Body of pancreas (tissue), 4 donors: Measurements from ENCODE around the gene SESN3. TPM values are rescaled to one million over a fixed set of nuclear protein-coding genes. Genes with fewer than 3 reads are reported as not detected.
"Not testable (repeated sequence)": the region's sequence is repeated elsewhere in the genome, so short reads cannot be mapped to it uniquely, and the experiment has no call there.

Source experiments
- ATAC-seq: fragments of 150-250 bp; one replicate; pipeline ENCODE4 v1.9.1; 2016
- DNase-seq, 4 donors: peaks; one replicate each; pipeline ENCODE4 v3.0.0-alpha.2; 2019
- H3K27ac ChIP-seq, 4 donors: fragments of 200-600 bp; sonication (generic); 1 replicate in 3 of 4; 2 replicates in 1 of 4; pipeline versions ENCODE4 v1.5.1 to v1.6.1; 2016 to 2019; ENCODE audit warnings: mild to moderate bottlenecking in 1 of 4, mixed read lengths in 1 of 4, moderate library complexity in 1 of 4
- H3K27me3 ChIP-seq, 2 donors: fragments of 200-600 bp; sonication (generic); one replicate each; pipeline ENCODE4 v1.6.0; 2016; ENCODE audit warnings: mild to moderate bottlenecking in 1 of 2
- H3K36me3 ChIP-seq, 2 donors: fragments of 200-600 bp; sonication (generic); replicated peaks in 1 of 2; 2 replicates each; pipeline ENCODE4 v1.5.1; 2016; ENCODE audit warnings: low read depth in 2 of 2; ENCODE audit not compliant: insufficient read depth in 1 of 2
- H3K4me1 ChIP-seq: fragments of 200-600 bp; sonication (generic); one replicate; pipeline ENCODE4 v1.6.0; 2016
- H3K4me3 ChIP-seq, 2 donors: fragments of 200-600 bp; sonication (generic); 1 replicate in 1 of 2; 2 replicates in 1 of 2; pipeline ENCODE4 v1.5.1; 2016 to 2019
- H3K9me3 ChIP-seq, 3 donors: fragments of 200-600 bp; sonication (generic); 1 replicate in 2 of 3; 2 replicates in 1 of 3; pipeline ENCODE4 v1.5.1; 2016
- POLR2A ChIP-seq, 3 donors: fragments of 450-650 bp; IDR thresholded peaks; one replicate each; pipeline ENCODE4 v1.6.1; 2016; ENCODE audit warnings: antibody characterized with exemption in 3 of 3, mild to moderate bottlenecking in 2 of 3
- WGBS, 2 donors: methylation state at CpG; one replicate each; pipeline ENCODE4 v1.1.5; 2017; 5-methylcytosine and 5-hydroxymethylcytosine counted together
- intact Hi-C: fragments of 100-400 bp; cut with DNase I; formaldehyde crosslinking; loops from one replicate; pipeline ENCODE4 v1.15.1; 2023
- total RNA-seq, 2 donors: library from RNA; depleted of rRNA; stranded (reverse); fragments of >200 nt; gene quantifications; one replicate each; pipeline ENCODE4 v1.1.0, GENCODE V29; 2016
- TF ChIP-seq, protein P1 (sequence below), 7 experiments: fragments of 450-650 bp in 4 of 7; fragments of 200-600 bp in 3 of 7; sonication (generic) in 3 of 7; IDR thresholded peaks; one replicate each; pipeline ENCODE4 v1.5.1; 2016 to 2019; ENCODE audit warnings: antibody characterized with exemption in 7 of 7

The SESN3 gene
- total RNA-seq, 2 donors from 2014 or later = 9.6 to 11.4 TPM

DNA sequence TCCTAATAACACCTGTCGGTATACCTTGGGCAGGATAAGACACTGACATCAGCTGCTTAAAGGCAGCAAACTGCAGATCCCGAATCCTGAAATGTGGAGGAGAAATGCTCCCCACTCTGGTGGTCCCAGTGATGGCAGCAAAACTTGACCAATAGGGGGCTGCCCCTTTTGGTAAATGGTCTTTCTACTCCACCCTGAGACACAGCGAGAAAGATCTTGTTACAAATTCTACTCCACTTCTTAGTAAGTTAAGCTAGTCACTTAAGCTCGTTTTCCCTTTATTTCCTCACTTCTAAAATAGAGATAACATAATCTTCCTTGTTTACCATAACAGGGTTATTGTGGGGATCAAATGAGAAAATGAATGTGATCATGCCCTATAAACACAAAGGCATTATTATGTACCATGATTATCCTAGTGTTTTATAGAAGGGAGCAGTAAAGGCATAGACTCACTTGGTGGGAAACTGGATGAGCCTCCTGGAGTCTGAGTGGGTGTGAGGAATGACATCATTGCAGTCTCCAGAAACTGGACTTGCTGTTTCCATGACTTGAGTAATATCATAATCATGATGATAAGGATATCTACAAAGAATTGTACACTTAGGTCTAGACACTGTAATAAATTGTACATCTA lies 90.5 kb downstream of the SESN3 start:
- TF ChIP-seq, protein P1, sequence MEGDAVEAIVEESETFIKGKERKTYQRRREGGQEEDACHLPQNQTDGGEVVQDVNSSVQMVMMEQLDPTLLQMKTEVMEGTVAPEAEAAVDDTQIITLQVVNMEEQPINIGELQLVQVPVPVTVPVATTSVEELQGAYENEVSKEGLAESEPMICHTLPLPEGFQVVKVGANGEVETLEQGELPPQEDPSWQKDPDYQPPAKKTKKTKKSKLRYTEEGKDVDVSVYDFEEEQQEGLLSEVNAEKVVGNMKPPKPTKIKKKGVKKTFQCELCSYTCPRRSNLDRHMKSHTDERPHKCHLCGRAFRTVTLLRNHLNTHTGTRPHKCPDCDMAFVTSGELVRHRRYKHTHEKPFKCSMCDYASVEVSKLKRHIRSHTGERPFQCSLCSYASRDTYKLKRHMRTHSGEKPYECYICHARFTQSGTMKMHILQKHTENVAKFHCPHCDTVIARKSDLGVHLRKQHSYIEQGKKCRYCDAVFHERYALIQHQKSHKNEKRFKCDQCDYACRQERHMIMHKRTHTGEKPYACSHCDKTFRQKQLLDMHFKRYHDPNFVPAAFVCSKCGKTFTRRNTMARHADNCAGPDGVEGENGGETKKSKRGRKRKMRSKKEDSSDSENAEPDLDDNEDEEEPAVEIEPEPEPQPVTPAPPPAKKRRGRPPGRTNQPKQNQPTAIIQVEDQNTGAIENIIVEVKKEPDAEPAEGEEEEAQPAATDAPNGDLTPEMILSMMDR (IDR thresholded peaks at IDR 0.05) = no peak
- no peak for TF ChIP-seq POLR2A (IDR thresholded peaks at IDR 0.05)
- ATAC-seq = no peak
- WGBS, 2 donors = 62 to 70% methylated on average over 4 of the region's 4 CpGs

DNA sequence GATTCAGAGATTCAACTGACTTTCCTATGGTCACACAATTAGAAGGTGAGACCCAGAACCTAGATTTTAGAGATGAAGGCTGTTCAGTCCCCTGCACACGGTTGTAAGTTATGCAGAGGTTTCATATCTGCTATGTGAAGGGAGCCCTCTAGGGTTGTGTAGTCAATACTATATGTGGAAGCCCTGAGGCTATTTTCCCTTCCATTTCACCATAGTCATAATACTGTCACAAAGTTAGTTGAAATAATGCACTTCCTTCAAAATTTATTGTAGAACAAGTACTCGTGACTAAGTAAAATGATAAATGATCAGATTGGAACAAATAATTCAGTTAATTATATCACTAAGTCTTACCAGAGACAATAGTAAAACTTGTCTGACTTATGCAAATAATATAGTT lies 92.6 kb downstream of the SESN3 start:
- intact Hi-C loops = no loop called here

More for the DNA sequence above, 90.5 kb downstream of the SESN3 start:
- Histone ChIP-seq H3K4me1 (no peaks in the 10 kb centered on the region), H3K4me3 (no peak overlapping the region), H3K27me3 (no peaks in the 10 kb centered on the region), H3K9me3 (no peaks in the 10 kb centered on the region), H3K36me3 (no peaks in the 10 kb centered on the region), H3K27ac (no peak overlapping the region)
- DNase-seq = no peak
- intact Hi-C loops = no loop called here

DNA sequence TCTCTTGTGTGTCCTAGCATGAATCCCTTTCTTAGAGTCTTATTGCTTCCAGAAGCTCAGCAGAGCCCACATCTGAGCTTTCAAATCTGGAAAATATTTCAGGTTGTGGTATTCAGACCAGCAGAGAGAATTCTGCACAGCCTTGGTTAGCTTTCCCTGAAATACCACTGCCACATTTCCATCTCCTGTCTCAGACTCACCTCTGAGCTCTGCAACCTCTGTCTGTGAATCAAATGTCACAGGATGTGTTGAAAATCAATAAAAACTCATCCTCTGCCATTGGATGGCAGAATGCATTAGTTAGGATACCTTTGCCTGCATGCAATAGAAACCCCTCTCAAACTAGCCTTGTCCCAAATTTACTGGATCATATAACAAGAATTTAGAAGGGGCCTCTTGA lies 93.7 kb downstream of the SESN3 start:
- DNase-seq = no peak
- no peak overlapping the region for H3K27ac ChIP-seq
- no peak for TF ChIP-seq POLR2A (IDR thresholded peaks at IDR 0.05)
- TF ChIP-seq, protein P1 (IDR thresholded peaks at IDR 0.05) = no peak

More for the DNA sequence above, 92.6 kb downstream of the SESN3 start:
- no peak for ATAC-seq
- peaks cover 12% of the 10 kb centered on the region for H3K4me1 ChIP-seq
- H3K27me3 ChIP-seq = no peaks in the 10 kb centered on the region
- no peak overlapping the region for H3K27ac ChIP-seq
- TF ChIP-seq, protein P1 (IDR thresholded peaks at IDR 0.05) = peak in 2 of 7 experiments; percentile 8 to 18
- no peak for TF ChIP-seq POLR2A (IDR thresholded peaks at IDR 0.05)
- H3K9me3 ChIP-seq = no peaks in the 10 kb centered on the region
- no peak for DNase-seq
- WGBS, 2 donors = 11 to 20% methylated on average over 2 of the region's 2 CpGs
- no peak overlapping the region for H3K4me3 ChIP-seq
- H3K36me3 ChIP-seq = no peaks in the 10 kb centered on the region

DNA sequence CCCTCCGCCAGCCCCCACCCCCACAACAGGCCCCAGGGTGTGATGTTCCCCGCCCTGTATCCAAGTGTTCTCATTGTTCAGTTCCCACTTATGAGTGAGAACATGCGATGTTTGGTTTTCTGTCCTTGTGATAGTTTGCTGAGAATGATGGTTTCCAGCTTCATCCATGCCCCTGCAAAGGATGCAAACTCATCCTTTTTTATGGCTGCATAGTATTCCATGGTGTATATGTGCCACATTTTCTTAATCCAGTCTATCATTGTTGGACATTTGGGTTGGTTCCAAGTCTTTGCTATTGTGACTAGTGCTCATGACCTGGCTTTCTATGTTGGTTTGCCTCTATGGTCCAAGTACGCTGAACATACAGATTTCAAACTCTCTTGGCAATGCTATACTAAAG lies 94.3 kb downstream of the SESN3 start:
- 92 to 94% methylated on average over 4 of the region's 4 CpGs for WGBS, 2 donors
- DNase-seq, H3K9me3 ChIP-seq, H3K4me3 ChIP-seq, intact Hi-C loops, H3K27ac ChIP-seq, ATAC-seq, H3K36me3 ChIP-seq, H3K27me3 ChIP-seq: not testable (repeated sequence)
- H3K4me1 ChIP-seq = peaks cover 12% of the 10 kb centered on the region

More for the DNA sequence above, 93.7 kb downstream of the SESN3 start:
- H3K27me3 ChIP-seq = no peaks in the 10 kb centered on the region
- no peaks in the 10 kb centered on the region for H3K9me3 ChIP-seq
- no peaks in the 10 kb centered on the region for H3K36me3 ChIP-seq
- H3K4me1 ChIP-seq = peaks cover 12% of the 10 kb centered on the region
- no peak overlapping the region for H3K4me3 ChIP-seq
- intact Hi-C loops = no loop called here
- no peak for ATAC-seq

DNA sequence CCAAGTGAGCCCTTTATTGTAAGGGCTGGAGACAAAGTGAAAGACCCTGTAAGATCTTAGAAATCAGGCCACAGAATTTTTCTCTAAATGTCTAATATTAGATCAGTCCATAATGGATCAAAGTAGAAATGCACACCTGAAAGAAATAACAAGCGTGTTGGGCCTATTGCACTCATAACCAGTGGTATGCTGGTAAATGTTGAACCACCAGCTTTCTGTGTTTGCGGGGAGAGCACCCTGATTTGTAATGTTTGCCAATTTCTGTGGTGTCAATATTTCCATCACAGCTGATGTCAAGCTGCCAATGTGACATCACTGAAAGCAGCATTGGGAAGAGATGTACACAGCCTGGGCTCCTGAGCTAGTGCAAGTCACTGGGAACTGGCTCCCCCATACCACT lies 95.1 kb downstream of the SESN3 start:
- WGBS, 2 donors = 81 to 88% methylated on average over 2 of the region's 2 CpGs
- intact Hi-C loops = no loop called here

More for the DNA sequence above, 95.1 kb downstream of the SESN3 start:
- Histone ChIP-seq H3K4me3 (no peak overlapping the region), H3K9me3 (no peaks in the 10 kb centered on the region), H3K4me1 (peaks cover 12% of the 10 kb centered on the region), H3K27me3 (no peaks in the 10 kb centered on the region), H3K27ac (no peak overlapping the region), H3K36me3 (no peaks in the 10 kb centered on the region)
- DNase-seq (no peak), ATAC-seq (no peak)
- TF ChIP-seq, protein P1 (IDR thresholded peaks at IDR 0.05) = no peak
- no peak for TF ChIP-seq POLR2A (IDR thresholded peaks at IDR 0.05)
